CD8-positive, alpha-beta memory T cell (primary cell): ENCODE measurements around the gene ACR. TPM values are rescaled to one million over a fixed set of nuclear protein-coding genes. Genes with fewer than 3 reads are reported as not detected.
A peak's percentile ranks its signal among the peaks of the same experiment; 100 is the strongest.

Experiments
- CTCF ChIA-PET: fragments of 350-600 bp; sonication (Branson Sonifier 250); formaldehyde crosslinking; loops from one replicate; lab custom pipeline; 2021; ENCODE audit warnings: antibody characterized with exemption; lab: Charles Lee
- POLR2A ChIA-PET: fragments of 350-600 bp; sonication (Branson Sonifier 250); formaldehyde crosslinking; loops from one replicate; lab custom pipeline; 2021; ENCODE audit warnings: antibody characterized with exemption; lab: Charles Lee
- DNase-seq, 5 donors: peaks; one replicate each; pipeline versions ENCODE4 v3.0.0 to v3.0.0-alpha.2; 2020 to 2022; ENCODE audit warnings: mixed read lengths in 1 of 5
- H3K27ac ChIP-seq: one replicate; pipeline ENCODE4 v1.7.0; 2013; ENCODE audit warnings: low read depth, mild to moderate bottlenecking, low read length, moderate library complexity
- H3K27me3 ChIP-seq: 2 replicates; pipeline ENCODE4 v1.7.0; 2013; ENCODE audit warnings: low read length, mild to moderate bottlenecking; ENCODE audit not compliant: insufficient read depth, poor library complexity, severe bottlenecking
- H3K36me3 ChIP-seq: 2 replicates; pipeline ENCODE4 v1.7.0; 2013; ENCODE audit warnings: mild to moderate bottlenecking, low read length, moderate library complexity; ENCODE audit not compliant: insufficient read depth
- H3K4me1 ChIP-seq: 2 replicates; pipeline ENCODE4 v1.7.0; 2013; ENCODE audit warnings: mild to moderate bottlenecking, low read length, moderate library complexity; ENCODE audit not compliant: insufficient read depth
- H3K4me3 ChIP-seq: 2 replicates; pipeline ENCODE4 v1.7.0; 2013; ENCODE audit warnings: mild to moderate bottlenecking, low read length
- H3K9me3 ChIP-seq: 2 replicates; pipeline ENCODE4 v1.7.0; 2013; ENCODE audit warnings: mild to moderate bottlenecking, low read length
- H3K27ac Mint-ChIP-seq, 8 donors: one replicate each; pipeline ENCODE4 v1.8.0; 2020 to 2021; ENCODE audit warnings: mixed read lengths in 8 of 8, mild to moderate bottlenecking in 6 of 8, inconsistent platforms in 3 of 8, moderate library complexity in 3 of 8
- H3K27me3 Mint-ChIP-seq, 2 donors: one replicate each; pipeline ENCODE4 v1.8.0; 2020 to 2021; ENCODE audit warnings: mixed read lengths in 2 of 2, mild to moderate bottlenecking in 1 of 2, moderate library complexity in 1 of 2
- H3K36me3 Mint-ChIP-seq, 3 donors: one replicate each; pipeline ENCODE4 v1.8.0; 2020 to 2021; ENCODE audit warnings: mixed read lengths in 3 of 3, inconsistent platforms in 1 of 3, mild to moderate bottlenecking in 1 of 3
- H3K4me1 Mint-ChIP-seq, 3 donors: one replicate each; pipeline ENCODE4 v1.8.0; 2020 to 2021; ENCODE audit warnings: mixed read lengths in 3 of 3, inconsistent platforms in 1 of 3, mild to moderate bottlenecking in 1 of 3
- H3K4me3 Mint-ChIP-seq, 7 donors: one replicate each; pipeline ENCODE4 v1.8.0; 2020 to 2021; ENCODE audit warnings: mixed read lengths in 7 of 7, mild to moderate bottlenecking in 6 of 7, moderate library complexity in 4 of 7, inconsistent platforms in 2 of 7
- H3K9me3 Mint-ChIP-seq, 5 donors: one replicate each; pipeline ENCODE4 v1.8.0; 2020 to 2022; ENCODE audit warnings: mixed read lengths in 5 of 5, mild to moderate bottlenecking in 3 of 5, moderate library complexity in 2 of 5, inconsistent platforms in 1 of 5
- polyA plus RNA-seq: library from polyadenylated mRNA; unstranded; fragments of 300-500 nt; fragmentation: Illumina TruSeq; gene quantifications from one replicate; pipeline ENCODE4 v1.2.3, GENCODE V29; 2021
- total RNA-seq, 2 experiments: library from RNA; stranded (reverse); gene quantifications; one replicate each; pipeline ENCODE4 v1.2.3, GENCODE V29; 2021

ACR gene
- total and polyA plus RNA-seq, 3 experiments from 2014 or later = not detected

DNA sequence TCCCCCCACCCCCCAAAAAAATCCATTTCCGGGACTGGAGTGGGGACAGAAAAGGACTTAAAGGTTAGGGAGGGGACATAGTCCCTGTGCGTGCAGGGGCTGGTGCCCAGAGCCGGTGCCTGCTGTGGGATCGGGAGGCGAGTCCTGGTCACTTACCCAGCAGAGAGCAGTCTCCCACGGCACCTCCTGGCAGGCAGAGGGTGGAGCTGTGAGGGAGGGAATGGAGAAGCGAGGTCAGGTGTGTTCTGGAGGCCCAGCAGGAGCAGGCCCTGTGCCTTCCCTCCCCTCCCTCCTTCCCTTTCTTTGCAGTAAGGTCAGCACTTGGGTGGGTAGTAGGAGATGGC lies 37.0 kb upstream of the ACR start:
- no peaks in the 10 kb centered on the region for H3K36me3 Mint-ChIP-seq
- peaks cover 0 to 5% of the 10 kb centered on the region in 2 donors for H3K27me3 Mint-ChIP-seq
- Histone ChIP-seq H3K9me3 (no peaks in the 10 kb centered on the region), H3K36me3 (no peaks in the 10 kb centered on the region), H3K27ac (no peak overlapping the region), H3K27me3 (no peaks in the 10 kb centered on the region), H3K4me3 (no peak overlapping the region), H3K4me1 (peaks cover 7% of the 10 kb centered on the region)
- no peak overlapping the region for H3K27ac Mint-ChIP-seq
- peaks cover 9 to 16% (median 14%) of the 10 kb centered on the region in 3 donors for H3K4me1 Mint-ChIP-seq
- no peak overlapping the region for H3K4me3 Mint-ChIP-seq
- POLR2A ChIA-PET = no interaction called here
- CTCF ChIA-PET = no interaction called here
- no peaks in the 10 kb centered on the region for H3K9me3 Mint-ChIP-seq
- no peak for DNase-seq

DNA sequence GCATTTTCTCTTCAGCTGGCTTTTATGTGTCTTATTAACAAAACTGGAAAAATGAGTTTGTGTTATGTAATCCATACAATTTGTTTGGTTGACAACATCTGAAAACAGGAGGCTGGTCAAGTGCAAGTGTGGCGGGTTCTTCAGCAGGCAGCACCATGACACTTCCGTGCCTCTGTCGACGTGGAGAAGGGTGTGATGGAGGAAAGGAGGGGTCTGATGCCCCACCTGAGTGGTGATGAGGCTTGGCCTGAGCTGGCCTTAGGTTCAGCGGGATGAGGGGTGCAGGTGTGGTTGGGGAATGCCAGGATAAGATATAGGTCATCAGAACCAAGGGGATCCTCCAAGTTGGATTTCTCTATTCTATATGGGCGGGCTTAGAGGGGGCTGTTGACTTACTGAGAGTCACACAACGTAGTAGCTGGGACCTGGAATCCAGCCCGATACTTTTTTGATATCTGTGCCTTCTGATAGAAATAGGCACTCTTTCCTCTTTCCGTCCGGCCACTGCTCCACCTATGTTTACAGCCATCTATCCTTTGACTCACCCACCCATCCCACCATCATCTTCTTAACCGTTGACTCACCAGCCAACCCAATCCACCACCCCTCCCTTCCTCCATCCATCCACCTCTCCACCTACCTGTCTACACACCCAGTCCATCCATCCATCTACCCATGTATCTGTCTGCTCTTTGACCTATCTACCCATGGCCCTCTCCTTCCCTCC lies 36.4 kb upstream of the ACR start:
- Histone ChIP-seq H3K27ac (no peak overlapping the region), H3K9me3 (no peaks in the 10 kb centered on the region), H3K4me3 (no peak overlapping the region), H3K4me1 (peaks cover 7% of the 10 kb centered on the region), H3K27me3 (no peaks in the 10 kb centered on the region), H3K36me3 (no peaks in the 10 kb centered on the region)
- Mint-ChIP-seq H3K36me3 (no peaks in the 10 kb centered on the region), H3K27me3 (peaks cover 0 to 5% of the 10 kb centered on the region in 2 donors), H3K9me3 (no peaks in the 10 kb centered on the region), H3K4me1 (peaks cover 9 to 16% (median 14%) of the 10 kb centered on the region in 3 donors), H3K4me3 (no peak overlapping the region), H3K27ac (peak overlapping the region in 1 of 8 donors; percentile 35)
- CTCF ChIA-PET = no interaction called here
- peak in 1 of 5 donors; percentile 15 for DNase-seq
- POLR2A ChIA-PET = no interaction called here

DNA sequence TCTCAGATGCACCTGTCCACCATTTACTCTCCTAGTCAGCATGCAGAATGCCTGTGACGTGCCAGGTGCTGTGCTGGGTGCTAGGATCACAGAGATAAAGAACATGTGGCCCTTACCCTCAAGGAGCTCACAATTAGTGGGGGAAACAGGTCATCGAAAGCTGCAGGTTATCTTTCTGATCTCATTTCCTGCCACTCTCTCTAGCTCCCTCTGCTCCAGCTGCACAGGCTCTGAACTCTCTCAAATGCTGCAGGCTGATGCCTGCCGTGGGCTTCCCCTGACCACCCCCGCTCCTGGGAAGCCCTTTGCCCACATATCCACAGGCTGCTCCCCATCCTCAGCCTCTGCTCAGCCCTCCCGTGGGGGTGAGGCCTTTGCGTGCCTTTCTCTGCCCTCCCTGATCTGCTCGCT lies 35.7 kb upstream of the ACR start:
- Mint-ChIP-seq H3K4me3 (no peak overlapping the region), H3K27me3 (peaks cover 0 to 5% of the 10 kb centered on the region in 2 donors), H3K36me3 (no peaks in the 10 kb centered on the region), H3K9me3 (no peaks in the 10 kb centered on the region), H3K4me1 (peaks cover 9 to 16% (median 14%) of the 10 kb centered on the region in 3 donors), H3K27ac (peak overlapping the region in 3 of 8 donors; percentile 35 to 79 (median 79))
- H3K27me3 ChIP-seq = no peaks in the 10 kb centered on the region
- H3K27ac ChIP-seq = no peak overlapping the region
- peak in 1 of 5 donors; percentile 29 for DNase-seq
- no peak overlapping the region for H3K4me3 ChIP-seq
- peaks cover 7% of the 10 kb centered on the region for H3K4me1 ChIP-seq
- ChIA-PET CTCF (no interaction called here), POLR2A (no interaction called here)
- no peaks in the 10 kb centered on the region for H3K36me3 ChIP-seq
- H3K9me3 ChIP-seq = no peaks in the 10 kb centered on the region

DNA sequence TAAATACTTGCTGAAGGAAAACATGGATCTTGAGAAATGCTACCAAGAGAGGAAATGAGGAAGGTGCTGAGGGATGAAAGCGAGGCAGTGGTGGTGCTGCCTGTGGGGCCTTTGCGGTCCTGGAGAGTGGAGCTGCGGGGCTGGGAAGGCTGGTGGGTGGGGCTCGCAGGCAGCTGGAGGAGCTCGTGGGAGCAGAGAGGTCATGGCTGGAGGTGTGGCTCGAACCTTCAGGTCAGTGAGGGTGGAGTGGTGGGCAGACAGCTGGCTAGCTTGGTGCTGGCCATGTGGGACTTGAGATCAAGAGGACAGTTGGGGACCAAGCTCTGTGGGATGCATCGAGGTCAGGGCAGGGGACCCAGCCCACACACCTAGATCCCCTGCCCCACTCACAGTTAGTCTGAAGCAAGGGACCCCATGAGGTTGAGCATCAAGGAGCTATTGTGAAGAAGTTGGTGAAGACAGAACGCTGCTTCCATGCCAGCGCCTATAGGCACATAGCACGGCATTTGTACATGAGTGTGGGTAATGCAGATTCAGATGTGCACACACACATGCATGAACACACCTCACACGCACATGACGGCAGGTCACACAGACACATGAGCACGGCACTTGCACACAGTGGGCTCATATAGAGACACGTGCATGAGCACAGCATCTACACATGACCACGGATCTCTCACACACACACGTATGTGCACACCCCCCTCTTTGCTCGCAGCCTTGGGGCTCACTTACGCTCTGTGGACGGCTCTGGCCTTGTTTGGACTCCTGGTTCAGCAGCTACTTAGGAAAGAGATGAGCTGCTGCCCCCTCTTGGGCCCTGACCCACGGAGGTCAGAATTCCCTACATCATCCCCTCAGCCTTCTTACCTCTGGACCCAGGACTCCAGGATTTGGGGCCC lies 34.9 kb upstream of the ACR start:
- Mint-ChIP-seq H3K9me3 (no peaks in the 10 kb centered on the region), H3K27ac (no peak overlapping the region), H3K36me3 (no peaks in the 10 kb centered on the region), H3K4me3 (peak overlapping the region in 1 of 7 donors; percentile 37), H3K27me3 (peaks cover 0 to 9% of the 10 kb centered on the region in 2 donors), H3K4me1 (peaks cover 9 to 16% (median 14%) of the 10 kb centered on the region in 3 donors)
- Histone ChIP-seq H3K4me1 (peaks cover 7% of the 10 kb centered on the region), H3K27ac (no peak overlapping the region), H3K27me3 (no peaks in the 10 kb centered on the region), H3K36me3 (no peaks in the 10 kb centered on the region), H3K4me3 (no peak overlapping the region), H3K9me3 (no peaks in the 10 kb centered on the region)
- ChIA-PET POLR2A (no interaction called here), CTCF (no interaction called here)
- peak in 1 of 5 donors; percentile 29 for DNase-seq

DNA sequence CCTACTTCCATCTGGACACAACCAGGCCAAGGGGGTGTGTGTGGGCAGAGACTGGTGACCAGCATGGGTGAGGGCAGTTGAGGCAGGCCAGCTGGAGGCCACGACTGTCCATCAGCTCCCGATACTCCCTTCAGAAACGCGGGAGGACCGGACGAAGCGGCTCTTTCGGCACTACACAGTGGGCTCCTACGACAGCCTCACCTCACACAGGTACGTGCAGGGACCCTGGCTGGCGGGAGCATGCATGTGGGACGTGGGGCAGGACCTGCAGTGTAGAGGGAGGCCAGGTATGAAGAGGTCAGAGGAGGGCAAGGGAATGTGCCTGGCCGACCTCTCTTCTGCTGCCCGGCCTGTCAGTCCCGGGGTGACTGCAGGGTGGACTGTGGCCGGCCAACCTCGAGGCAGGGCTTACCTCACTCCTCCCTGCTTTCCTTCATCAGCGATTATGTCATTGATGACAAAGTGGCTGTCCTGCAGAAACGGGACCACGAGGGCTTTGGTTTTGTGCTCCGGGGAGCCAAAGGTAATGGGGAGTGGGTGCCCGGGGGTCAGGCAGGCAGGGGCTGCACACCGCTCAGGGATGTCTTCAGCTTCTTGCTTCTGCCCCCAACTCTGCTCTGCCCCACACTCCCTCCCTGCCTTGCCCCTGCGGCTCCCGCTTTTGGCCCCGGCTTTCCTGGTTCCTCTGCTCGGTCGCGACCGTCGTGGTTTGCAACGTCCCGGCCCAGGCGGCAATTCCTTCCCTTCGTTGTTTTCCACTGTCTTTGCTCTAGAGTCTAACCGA lies 34.1 kb upstream of the ACR start:
- DNase-seq = peak in 1 of 5 donors; percentile 43
- Histone ChIP-seq H3K27ac (no peak overlapping the region), H3K9me3 (no peaks in the 10 kb centered on the region), H3K4me3 (no peak overlapping the region), H3K4me1 (peaks cover 7% of the 10 kb centered on the region), H3K36me3 (no peaks in the 10 kb centered on the region), H3K27me3 (no peaks in the 10 kb centered on the region)
- Mint-ChIP-seq H3K27me3 (peaks cover 0 to 5% of the 10 kb centered on the region in 2 donors), H3K4me3 (no peak overlapping the region), H3K36me3 (no peaks in the 10 kb centered on the region), H3K27ac (no peak overlapping the region), H3K4me1 (peaks cover 9 to 16% (median 14%) of the 10 kb centered on the region in 3 donors), H3K9me3 (no peaks in the 10 kb centered on the region)
- ChIA-PET CTCF (no interaction called here), POLR2A (no interaction called here)

DNA sequence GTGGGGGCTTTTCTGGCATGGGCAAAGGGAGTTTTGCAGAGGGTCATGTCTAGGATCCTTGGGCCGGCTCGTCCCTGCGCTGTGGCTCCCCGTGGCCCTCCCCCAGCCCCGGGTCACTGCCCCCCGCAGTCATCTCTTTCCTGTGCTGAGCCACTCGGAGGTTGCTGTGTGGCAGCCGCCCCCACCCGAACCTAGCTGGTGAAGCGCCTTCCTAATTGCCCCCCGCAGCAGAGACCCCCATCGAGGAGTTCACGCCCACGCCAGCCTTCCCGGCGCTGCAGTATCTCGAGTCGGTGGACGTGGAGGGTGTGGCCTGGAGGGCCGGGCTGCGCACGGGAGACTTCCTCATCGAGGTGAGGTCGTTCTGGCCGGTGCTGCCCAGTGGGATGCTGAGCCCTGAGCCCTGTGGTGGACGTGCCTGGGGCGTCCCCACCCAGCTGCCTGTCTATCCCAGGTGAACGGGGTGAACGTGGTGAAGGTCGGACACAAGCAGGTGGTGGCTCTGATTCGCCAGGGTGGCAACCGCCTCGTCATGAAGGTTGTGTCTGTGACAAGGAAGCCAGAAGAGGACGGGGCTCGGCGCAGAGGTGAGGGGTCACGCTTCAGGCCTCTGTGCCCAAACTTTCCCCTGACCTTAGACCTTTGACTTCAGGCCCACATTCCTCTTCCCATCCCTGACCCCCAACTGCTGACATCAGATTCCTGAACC lies 33.3 kb upstream of the ACR start:
- peak in 1 of 5 donors; percentile 42 for DNase-seq
- Histone ChIP-seq H3K4me3 (no peak overlapping the region), H3K36me3 (no peaks in the 10 kb centered on the region), H3K9me3 (no peaks in the 10 kb centered on the region), H3K4me1 (peaks cover 7% of the 10 kb centered on the region), H3K27ac (no peak overlapping the region), H3K27me3 (no peaks in the 10 kb centered on the region)
- peaks cover 9 to 16% (median 14%) of the 10 kb centered on the region in 3 donors for H3K4me1 Mint-ChIP-seq
- POLR2A ChIA-PET = no interaction called here
- H3K36me3 Mint-ChIP-seq = no peaks in the 10 kb centered on the region
- H3K9me3 Mint-ChIP-seq = no peaks in the 10 kb centered on the region
- no peak overlapping the region for H3K4me3 Mint-ChIP-seq
- H3K27me3 Mint-ChIP-seq = peaks cover 0 to 4% of the 10 kb centered on the region in 2 donors
- CTCF ChIA-PET = no interaction called here
- H3K27ac Mint-ChIP-seq = peak overlapping the region in 1 of 8 donors; percentile 46

DNA sequence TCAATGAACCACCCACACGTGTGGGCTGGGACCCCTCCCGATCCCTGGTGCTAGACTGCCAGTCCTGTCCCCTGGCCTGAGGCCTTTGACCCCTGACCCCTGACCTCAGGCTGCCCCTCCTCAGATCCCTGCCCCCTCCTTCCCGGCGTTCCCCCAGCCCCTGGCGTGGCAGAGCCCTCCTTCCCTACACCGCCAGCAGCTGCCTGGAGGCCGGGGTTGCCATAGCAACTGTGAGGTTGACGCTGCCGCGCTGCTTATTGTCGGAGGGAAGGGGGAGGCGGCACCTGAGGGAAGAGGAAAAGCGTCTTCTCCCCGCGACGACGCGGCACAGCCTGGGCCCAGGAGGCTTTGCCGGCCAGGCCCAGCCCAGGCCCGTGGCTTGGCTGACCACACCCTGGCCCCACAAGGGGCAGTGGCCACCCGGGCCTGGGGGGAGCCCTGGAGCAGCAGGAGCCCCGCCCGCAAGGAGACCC lies 32.7 kb upstream of the ACR start:
- H3K36me3 Mint-ChIP-seq = no peaks in the 10 kb centered on the region
- H3K9me3 ChIP-seq = no peaks in the 10 kb centered on the region
- H3K4me3 ChIP-seq = no peak overlapping the region
- H3K4me1 ChIP-seq = peaks cover 7% of the 10 kb centered on the region
- no peaks in the 10 kb centered on the region for H3K36me3 ChIP-seq
- CTCF ChIA-PET = no interaction called here
- no peaks in the 10 kb centered on the region for H3K9me3 Mint-ChIP-seq
- H3K4me3 Mint-ChIP-seq = no peak overlapping the region
- peak in 1 of 5 donors; percentile 43 for DNase-seq
- peaks cover 9 to 16% (median 14%) of the 10 kb centered on the region in 3 donors for H3K4me1 Mint-ChIP-seq
- POLR2A ChIA-PET = no interaction called here
- peaks cover 0 to 7% of the 10 kb centered on the region in 2 donors for H3K27me3 Mint-ChIP-seq
- no peak overlapping the region for H3K27ac ChIP-seq
- H3K27me3 ChIP-seq = no peaks in the 10 kb centered on the region
- H3K27ac Mint-ChIP-seq = no peak overlapping the region
